NT2/D1 (cell line): ENCODE results near the gene HAAO.

Experiments used
- SUZ12 ChIP-seq: IDR thresholded peaks from 2 replicates; pipeline ENCODE4 v1.6.1; 2011; ENCODE audit not compliant: insufficient read length, insufficient read depth; ENCODE audit errors: extremely low read depth
- YY1 ChIP-seq: IDR thresholded peaks from 2 replicates; pipeline ENCODE4 v1.6.1; 2011; ENCODE audit not compliant: insufficient read length, insufficient read depth
- ZNF274 ChIP-seq: IDR thresholded peaks from 2 replicates; pipeline ENCODE4 v1.6.1; 2011; ENCODE audit warnings: mild to moderate bottlenecking, low read depth, low read length

DNA sequence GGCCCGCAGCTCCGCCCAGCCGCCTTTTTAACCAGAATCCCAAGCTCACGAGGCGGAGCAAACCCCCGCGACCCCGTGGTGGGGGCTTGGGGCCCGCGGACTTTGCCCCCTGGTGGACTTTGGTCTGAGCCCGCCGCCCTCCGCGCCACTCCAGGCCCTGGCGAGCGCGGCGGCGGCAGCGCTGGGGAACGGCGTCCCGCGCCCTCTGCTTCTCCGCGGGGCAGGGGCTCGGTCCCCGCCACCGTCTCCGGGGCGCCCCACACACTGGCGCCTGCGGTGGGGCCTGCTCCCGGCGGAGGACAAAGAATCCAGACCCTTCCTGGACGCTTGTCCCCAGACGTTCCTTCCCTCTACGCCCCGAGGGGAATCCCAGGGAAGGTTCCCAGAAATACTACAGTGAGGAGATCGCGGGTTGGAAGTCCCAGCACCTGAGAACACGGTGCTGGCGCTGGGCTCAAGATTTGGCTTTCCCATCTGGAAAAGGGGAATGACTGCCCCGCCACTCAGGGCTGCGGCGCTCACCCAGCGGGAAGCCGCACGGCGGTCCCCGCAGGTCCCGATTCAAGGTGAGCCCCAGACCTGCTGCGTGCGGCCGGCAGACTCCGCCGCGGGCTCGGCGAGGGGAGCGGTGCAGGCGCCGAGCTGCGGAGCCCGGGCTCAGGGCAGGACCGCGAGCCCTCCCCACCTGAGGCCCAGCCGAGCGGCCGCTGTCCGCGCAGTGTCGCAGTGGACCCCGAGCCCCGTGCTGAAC lies at the start of gene HAAO:
- TF ChIP-seq ZNF274 (no peak), SUZ12 (no peak), YY1 (no peak)
